Measurements from ENCODE around the gene TRMT61B.

TRMT61B gene

GRCh38 chr2:28868611-28869010 is 1.5 kb downstream of the TRMT61B start:
- Histone ChIP-seq H3K36me3 (peaks cover 0 to 10% (median 9%) of the 10 kb centered on the region in 3 donors), H3K4me3 (peak overlapping the region; percentile 68 to 72), H3K9me3 (no peaks in the 10 kb centered on the region), H3K27ac (no peak overlapping the region), H3K4me1 (peaks cover 0 to 34% (median 26%) of the 10 kb centered on the region in 4 donors), H3K27me3 (no peaks in the 10 kb centered on the region)
- intact Hi-C loops (cut with DNase I; ENCODE audit: low total_unique reads) = no loop called here
- TF ChIP-seq CTCF (IDR thresholded peaks at IDR 0.05) = no peak
- DNase-seq = no peak

DNA sequence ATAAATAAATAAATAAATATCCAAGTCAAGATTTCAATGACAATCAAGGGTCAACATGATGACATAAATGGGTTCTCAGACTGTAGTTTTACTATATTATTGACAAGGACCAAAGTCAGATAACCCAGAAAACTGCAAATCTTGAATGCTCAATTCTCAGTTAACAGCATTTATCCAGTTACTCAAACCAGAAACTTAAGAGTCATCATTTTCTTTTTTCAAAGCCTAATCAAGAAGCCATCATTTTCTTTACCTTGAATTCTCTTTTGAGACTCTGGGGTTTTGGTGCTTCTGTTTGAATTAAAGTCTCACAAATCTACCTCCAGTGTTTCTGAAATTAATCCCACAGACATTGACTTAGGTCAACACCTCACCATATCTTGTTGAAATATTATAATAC is 14.1 kb downstream of the TRMT61B start:
- H3K27ac ChIP-seq = no peak overlapping the region
- intact Hi-C loops (cut with DNase I; ENCODE audit: low total_unique reads) = no loop called here
- H3K9me3 ChIP-seq = no peaks in the 10 kb centered on the region
- no peak for DNase-seq
- H3K36me3 ChIP-seq = peaks cover 7 to 34% (median 18%) of the 10 kb centered on the region in 3 donors
- no peaks in the 10 kb centered on the region for H3K27me3 ChIP-seq
- no peak overlapping the region for H3K4me3 ChIP-seq
- TF ChIP-seq CTCF (IDR thresholded peaks at IDR 0.05) = no peak
- H3K4me1 ChIP-seq = no peaks in the 10 kb centered on the region

DNA sequence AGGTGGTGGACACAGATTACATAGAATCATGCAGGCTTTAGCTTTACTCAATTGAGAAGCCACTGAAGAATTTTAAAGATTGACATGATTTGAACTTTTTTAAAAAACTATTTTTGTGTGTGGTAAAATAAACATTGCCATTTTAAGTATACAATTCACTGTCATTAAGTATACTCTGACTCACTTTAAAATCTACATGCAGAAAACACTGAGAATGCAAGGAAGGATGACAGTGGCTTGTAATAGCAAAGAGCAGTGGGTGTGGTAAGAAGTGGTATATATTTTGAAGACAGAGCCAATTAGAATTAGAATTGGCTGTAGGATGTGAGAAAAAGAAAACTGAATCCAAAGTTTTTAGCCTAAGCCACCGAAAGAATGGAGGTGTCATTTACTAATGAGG is 14.9 kb downstream of the TRMT61B start:
- DNase-seq = no peak
- intact Hi-C loops (cut with DNase I; ENCODE audit: low total_unique reads) = no loop called here
- H3K36me3 ChIP-seq = peaks cover 10 to 27% (median 14%) of the 10 kb centered on the region in 3 donors
- TF ChIP-seq CTCF (IDR thresholded peaks at IDR 0.05) = no peak
- no peaks in the 10 kb centered on the region for H3K4me1 ChIP-seq
- no peaks in the 10 kb centered on the region for H3K27me3 ChIP-seq
- no peaks in the 10 kb centered on the region for H3K9me3 ChIP-seq
- no peak overlapping the region for H3K4me3 ChIP-seq
- no peak overlapping the region for H3K27ac ChIP-seq

GRCh38 chr2:28842042-28842441 is 28.1 kb downstream of the TRMT61B start:
- TF ChIP-seq CTCF (IDR thresholded peaks at IDR 0.05) = no peak
- intact Hi-C loops (cut with DNase I; ENCODE audit: low total_unique reads) = no loop called here
- no peak overlapping the region for H3K27ac ChIP-seq
- H3K4me1 ChIP-seq = no peaks in the 10 kb centered on the region
- no peak overlapping the region for H3K4me3 ChIP-seq
- no peak for DNase-seq
- H3K9me3 ChIP-seq = no peaks in the 10 kb centered on the region
- H3K36me3 ChIP-seq = peaks cover 0 to 8% (median 5%) of the 10 kb centered on the region in 3 donors
- H3K27me3 ChIP-seq = no peaks in the 10 kb centered on the region

- H3K9me3 ChIP-seq = no peaks in the 10 kb centered on the region
- H3K4me1 ChIP-seq = no peaks in the 10 kb centered on the region
- no peak overlapping the region for H3K4me3 ChIP-seq
- no peaks in the 10 kb centered on the region for H3K27me3 ChIP-seq
- intact Hi-C loops (cut with DNase I; ENCODE audit: low total_unique reads) = no loop called here
- no peak overlapping the region for H3K27ac ChIP-seq
- H3K36me3 ChIP-seq = no peaks in the 10 kb centered on the region
- no peak for TF ChIP-seq CTCF (IDR thresholded peaks at IDR 0.05)
- DNase-seq = no peak
These were observed 31.1 kb downstream of the TRMT61B start for GRCh38 chr2:28838971-28839370.

DNA sequence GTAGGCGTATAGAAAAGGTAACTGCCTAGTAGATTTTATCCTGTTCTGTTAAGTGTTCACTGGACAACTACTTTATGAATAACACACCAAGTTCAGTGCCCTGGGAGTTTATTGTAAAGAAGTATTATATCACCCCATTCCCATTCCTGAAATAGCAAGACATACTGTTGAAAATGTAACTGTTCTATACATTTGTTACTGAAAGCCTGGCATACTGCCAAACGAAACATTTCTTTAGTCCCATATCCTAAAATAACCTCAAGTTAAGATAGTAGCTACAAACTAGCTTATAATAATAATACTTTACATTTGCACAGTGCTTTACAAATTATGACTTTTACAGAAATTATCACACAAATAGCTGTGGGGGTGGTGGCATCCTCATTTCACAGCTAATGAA is 34.3 kb downstream of the TRMT61B start:
- no peak overlapping the region for H3K27ac ChIP-seq
- H3K4me3 ChIP-seq = no peak overlapping the region
- intact Hi-C loops (cut with DNase I; ENCODE audit: low total_unique reads) = no loop called here
- no peaks in the 10 kb centered on the region for H3K27me3 ChIP-seq
- TF ChIP-seq CTCF (IDR thresholded peaks at IDR 0.05) = no peak
- H3K4me1 ChIP-seq = no peaks in the 10 kb centered on the region
- DNase-seq = no peak
- no peaks in the 10 kb centered on the region for H3K9me3 ChIP-seq
- H3K36me3 ChIP-seq = no peaks in the 10 kb centered on the region
